ENCODE results near the gene C5orf58. TPM values are rescaled to one million over a fixed set of nuclear protein-coding genes. Genes with fewer than 3 reads are reported as not detected.

Gene C5orf58
- total RNA-seq, 2 donors from 2014 or later = not detected

DNA sequence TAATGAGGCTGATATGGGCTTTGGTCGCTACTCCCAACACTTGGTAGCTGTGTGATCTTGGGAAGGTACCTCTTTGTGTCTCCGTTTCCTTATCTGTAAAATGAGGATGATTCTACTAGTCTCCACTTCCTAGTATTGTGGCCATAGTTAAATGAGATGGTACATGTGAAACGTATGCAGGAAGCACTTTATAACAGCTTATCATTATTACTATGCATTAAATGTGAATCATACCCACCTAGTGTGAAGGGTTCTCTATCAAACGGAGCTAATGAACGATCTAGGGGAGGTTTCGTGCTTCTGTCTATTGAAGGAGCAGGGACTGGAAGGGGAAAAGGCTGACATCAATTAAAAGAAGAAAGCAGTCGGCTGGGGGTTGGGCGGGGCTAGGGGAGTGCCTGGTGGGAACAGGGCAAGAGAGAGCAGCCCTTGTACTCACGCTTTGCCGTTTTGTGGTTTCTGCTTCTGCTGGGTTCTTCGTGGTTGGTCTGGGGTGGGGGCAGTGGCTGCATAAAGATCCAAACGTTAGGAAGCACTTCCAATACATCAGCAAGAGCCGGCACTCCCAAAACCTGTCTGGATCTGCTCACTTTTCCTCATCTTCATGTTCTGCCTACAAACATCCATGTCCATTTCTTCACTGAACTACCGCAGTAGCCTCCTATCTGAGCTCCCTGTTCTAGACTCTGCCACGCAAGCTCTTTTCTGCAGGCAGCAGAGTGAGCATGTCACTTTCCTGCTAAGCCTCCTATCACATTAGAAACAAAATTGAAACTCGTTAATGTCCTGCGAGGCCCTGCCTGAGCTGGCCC is 34.0 kb downstream of the C5orf58 start:
- no peaks in the 10 kb centered on the region for H3K36me3 ChIP-seq
- no peak overlapping the region for H3K4me3 ChIP-seq
- peak overlapping the region; percentile 27 for H3K27ac ChIP-seq
- intact Hi-C loops (cut with DNase I) = loop anchor here (5.0 kb wide), 1 partner anchor 151 kb away; no protein-coding TSS in a partner anchor
- no peaks in the 10 kb centered on the region for H3K4me1 ChIP-seq
- no peak overlapping the region for H3K9ac ChIP-seq (ENCODE audit: low read depth in 2 of 2, low read length in 2 of 2)
- no peaks in the 10 kb centered on the region for H3K27me3 ChIP-seq
- TF ChIP-seq, protein P1, sequence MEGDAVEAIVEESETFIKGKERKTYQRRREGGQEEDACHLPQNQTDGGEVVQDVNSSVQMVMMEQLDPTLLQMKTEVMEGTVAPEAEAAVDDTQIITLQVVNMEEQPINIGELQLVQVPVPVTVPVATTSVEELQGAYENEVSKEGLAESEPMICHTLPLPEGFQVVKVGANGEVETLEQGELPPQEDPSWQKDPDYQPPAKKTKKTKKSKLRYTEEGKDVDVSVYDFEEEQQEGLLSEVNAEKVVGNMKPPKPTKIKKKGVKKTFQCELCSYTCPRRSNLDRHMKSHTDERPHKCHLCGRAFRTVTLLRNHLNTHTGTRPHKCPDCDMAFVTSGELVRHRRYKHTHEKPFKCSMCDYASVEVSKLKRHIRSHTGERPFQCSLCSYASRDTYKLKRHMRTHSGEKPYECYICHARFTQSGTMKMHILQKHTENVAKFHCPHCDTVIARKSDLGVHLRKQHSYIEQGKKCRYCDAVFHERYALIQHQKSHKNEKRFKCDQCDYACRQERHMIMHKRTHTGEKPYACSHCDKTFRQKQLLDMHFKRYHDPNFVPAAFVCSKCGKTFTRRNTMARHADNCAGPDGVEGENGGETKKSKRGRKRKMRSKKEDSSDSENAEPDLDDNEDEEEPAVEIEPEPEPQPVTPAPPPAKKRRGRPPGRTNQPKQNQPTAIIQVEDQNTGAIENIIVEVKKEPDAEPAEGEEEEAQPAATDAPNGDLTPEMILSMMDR (IDR thresholded peaks at IDR 0.05) = no peak
- no peak for DNase-seq
- H3K9me3 ChIP-seq = no peaks in the 10 kb centered on the region

DNA sequence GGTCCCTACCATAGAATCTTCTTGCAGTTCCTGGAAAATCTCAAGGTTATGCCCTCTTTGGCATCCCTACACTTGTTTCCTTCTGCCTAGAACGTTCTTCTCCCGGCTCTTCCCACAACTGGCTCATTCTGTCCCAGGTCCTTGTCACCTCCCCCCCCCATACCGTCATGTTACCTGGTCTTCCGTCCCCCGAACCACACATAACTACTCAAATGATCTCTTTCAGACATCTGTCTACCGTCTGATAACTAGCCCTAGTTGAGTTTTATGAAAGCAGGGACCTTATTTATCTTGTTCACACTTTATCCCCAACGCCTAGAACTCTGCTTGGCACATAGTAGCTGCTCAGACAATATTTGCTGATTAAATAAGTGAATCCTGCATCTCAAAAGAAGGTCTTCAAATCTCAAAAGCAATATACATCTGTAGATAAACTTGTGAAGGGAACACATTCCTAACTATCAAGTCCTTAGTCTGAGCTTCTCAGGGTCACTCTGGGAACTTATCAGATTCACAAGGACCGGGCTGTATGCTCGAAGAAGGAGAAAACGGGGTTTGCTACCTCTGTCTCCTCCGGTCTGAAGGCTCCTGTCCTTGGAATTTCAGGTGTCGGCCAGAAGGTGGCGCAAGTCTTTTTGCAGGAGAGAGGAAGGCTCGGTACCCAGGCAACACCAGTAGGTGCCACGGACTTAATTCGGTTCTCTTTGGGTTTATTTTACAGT is 34.8 kb downstream of the C5orf58 start:
- no peaks in the 10 kb centered on the region for H3K9me3 ChIP-seq
- no peak overlapping the region for H3K9ac ChIP-seq (ENCODE audit: low read depth in 2 of 2, low read length in 2 of 2)
- H3K27ac ChIP-seq = peak overlapping the region; percentile 27
- no peaks in the 10 kb centered on the region for H3K27me3 ChIP-seq
- no peak overlapping the region for H3K4me3 ChIP-seq
- DNase-seq = peak; percentile 67
- H3K36me3 ChIP-seq = no peaks in the 10 kb centered on the region
- no peaks in the 10 kb centered on the region for H3K4me1 ChIP-seq
- TF ChIP-seq, protein P1 (IDR thresholded peaks at IDR 0.05) = peak; percentile 74
- intact Hi-C loops (cut with DNase I) = loop anchor here (5.0 kb wide), 1 partner anchor 150 kb away; no protein-coding TSS in a partner anchor

DNA sequence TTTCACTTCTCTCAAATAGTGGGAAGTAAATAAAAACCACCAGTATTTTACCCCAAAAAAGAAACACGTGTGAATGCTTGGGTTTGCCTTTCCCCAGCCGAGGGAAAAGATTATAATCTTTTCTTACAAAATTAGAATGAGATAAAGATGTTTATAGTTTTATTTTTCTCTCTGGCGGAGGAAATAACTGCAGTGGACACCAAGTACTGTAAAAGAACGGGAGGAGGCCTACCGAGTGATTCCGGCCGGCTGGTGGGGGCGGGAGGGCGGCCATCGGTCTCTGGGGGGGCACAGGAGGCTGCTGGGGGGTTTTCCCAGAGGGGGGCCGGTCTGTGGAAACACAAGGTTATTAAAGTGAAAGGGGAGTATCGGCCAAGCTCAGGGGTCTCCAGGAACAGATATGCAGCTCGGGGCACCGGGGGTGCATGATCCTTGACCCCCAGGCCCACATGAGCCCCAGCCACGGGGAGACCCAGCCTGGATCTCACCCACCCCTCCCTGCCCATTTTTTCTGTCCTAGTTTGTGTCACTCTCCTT is 35.4 kb downstream of the C5orf58 start:
- Histone ChIP-seq H3K27ac (peak overlapping the region; percentile 22), H3K9ac (ENCODE audit: low read depth in 2 of 2, low read length in 2 of 2) (no peak overlapping the region), H3K36me3 (no peaks in the 10 kb centered on the region), H3K4me3 (no peak overlapping the region), H3K27me3 (no peaks in the 10 kb centered on the region), H3K4me1 (no peaks in the 10 kb centered on the region), H3K9me3 (no peaks in the 10 kb centered on the region)
- DNase-seq = no peak
- TF ChIP-seq, protein P1 (IDR thresholded peaks at IDR 0.05) = no peak
- intact Hi-C loops (cut with DNase I) = loop anchor here (5.0 kb wide), 1 partner anchor 149 kb away; no protein-coding TSS in a partner anchor

DNA sequence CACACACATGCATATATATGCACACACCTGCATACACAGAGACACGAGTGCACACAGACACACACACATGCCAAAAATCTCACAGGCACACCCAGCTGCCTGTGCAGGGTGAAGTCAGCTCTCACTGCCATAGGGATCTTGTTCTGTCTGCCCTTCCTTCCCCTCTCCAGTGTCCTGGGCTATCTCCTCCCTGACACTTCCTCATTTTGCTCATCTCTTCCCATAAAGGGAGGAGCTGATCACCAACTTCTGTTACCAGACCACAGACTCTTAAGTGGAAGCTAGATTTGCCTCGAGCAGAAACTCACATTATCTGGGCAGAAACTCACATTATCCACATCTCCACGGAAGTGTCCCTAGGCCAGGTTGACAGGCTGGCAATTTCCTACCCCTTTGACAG is 36.1 kb downstream of the C5orf58 start:
- Histone ChIP-seq H3K9ac (ENCODE audit: low read depth in 2 of 2, low read length in 2 of 2) (peak overlapping the region in 1 of 2 donors; percentile 6), H3K27me3 (no peaks in the 10 kb centered on the region), H3K27ac (peak overlapping the region; percentile 25), H3K4me3 (no peak overlapping the region), H3K4me1 (no peaks in the 10 kb centered on the region), H3K9me3 (no peaks in the 10 kb centered on the region), H3K36me3 (no peaks in the 10 kb centered on the region)
- TF ChIP-seq, protein P1 (IDR thresholded peaks at IDR 0.05) = no peak
- intact Hi-C loops (cut with DNase I) = loop anchor here (5.0 kb wide), 1 partner anchor 148 kb away; no protein-coding TSS in a partner anchor
- no peak for DNase-seq

DNA sequence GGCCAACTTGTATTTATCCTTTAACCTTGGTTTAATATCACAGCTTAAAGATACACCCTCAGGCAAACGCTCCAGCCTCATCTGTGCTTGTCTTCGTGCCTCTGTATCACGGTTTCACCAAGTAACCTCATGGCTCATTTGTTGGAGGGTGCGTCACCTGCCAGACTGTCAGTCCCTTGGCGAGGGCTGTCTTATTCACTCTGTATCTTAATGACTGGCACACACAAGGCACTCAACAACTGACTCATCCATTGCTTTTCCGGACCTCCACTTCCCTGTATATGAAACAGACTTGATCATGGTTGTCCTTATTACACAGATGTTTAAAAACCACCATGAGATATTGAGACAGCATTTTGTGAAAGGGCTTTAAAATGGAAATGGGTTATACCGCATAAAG is 36.8 kb downstream of the C5orf58 start:
- intact Hi-C loops (cut with DNase I) = loop anchor here (5.0 kb wide), 1 partner anchor 148 kb away; no protein-coding TSS in a partner anchor
- Histone ChIP-seq H3K4me3 (no peak overlapping the region), H3K4me1 (no peaks in the 10 kb centered on the region), H3K36me3 (no peaks in the 10 kb centered on the region), H3K27ac (peak overlapping the region; percentile 25), H3K9me3 (no peaks in the 10 kb centered on the region), H3K27me3 (no peaks in the 10 kb centered on the region), H3K9ac (ENCODE audit: low read depth in 2 of 2, low read length in 2 of 2) (no peak overlapping the region)
- TF ChIP-seq, protein P1 (IDR thresholded peaks at IDR 0.05) = no peak
- no peak for DNase-seq

Data from colonic mucosa (tissue), 4 donors.